Trophoblast cell (in vitro differentiated cells and primary cell): ENCODE data around the gene ENDOU.

Experiments used
- DNase-seq, 2 donors: peaks; one replicate each; pipeline ENCODE4 v3.0.0-alpha.2; 2016
- H2AFZ ChIP-seq: 2 replicates; pipeline ENCODE4 v1.6.1; 2013; ENCODE audit warnings: low read length, moderate library complexity, mild to moderate bottlenecking; ENCODE audit not compliant: insufficient read depth, poor library complexity
- H2AK5ac ChIP-seq: 2 replicates; pipeline ENCODE4 v1.6.1; 2013; ENCODE audit warnings: mild to moderate bottlenecking, low read length
- H2BK120ac ChIP-seq: 2 replicates; pipeline ENCODE4 v1.6.1; 2013; ENCODE audit warnings: low read length, mild to moderate bottlenecking, moderate library complexity; ENCODE audit not compliant: insufficient read depth, poor library complexity
- H2BK12ac ChIP-seq: 2 replicates; pipeline ENCODE4 v1.6.1; 2013; ENCODE audit warnings: mild to moderate bottlenecking, low read length, moderate library complexity
- H2BK5ac ChIP-seq: 2 replicates; pipeline ENCODE4 v1.6.1; 2013; ENCODE audit warnings: low read length, low read depth, moderate library complexity, mild to moderate bottlenecking; ENCODE audit not compliant: poor library complexity
- H3K14ac ChIP-seq: 2 replicates; pipeline ENCODE4 v1.6.1; 2013; ENCODE audit warnings: mild to moderate bottlenecking, low read length
- H3K18ac ChIP-seq: 2 replicates; pipeline ENCODE4 v1.6.1; 2013; ENCODE audit warnings: mild to moderate bottlenecking, low read length
- H3K23ac ChIP-seq: 2 replicates; pipeline ENCODE4 v1.6.1; 2013; ENCODE audit warnings: low read length
- H3K27ac ChIP-seq: 2 replicates; pipeline ENCODE4 v1.5.1; 2013; ENCODE audit warnings: low read depth, mild to moderate bottlenecking, inconsistent platforms, low read length, moderate library complexity
- H3K27me3 ChIP-seq: 2 replicates; pipeline ENCODE4 v1.6.1; 2013; ENCODE audit warnings: inconsistent platforms, mild to moderate bottlenecking, low read length, moderate library complexity; ENCODE audit not compliant: insufficient read depth
- H3K36me3 ChIP-seq, 2 experiments: 1 replicate in 1 of 2; 2 replicates in 1 of 2; pipeline ENCODE4 v1.6.1; 2013; ENCODE audit warnings: low read length in 2 of 2, mild to moderate bottlenecking in 2 of 2, moderate library complexity in 1 of 2; ENCODE audit not compliant: insufficient read depth in 2 of 2, control insufficient read depth in 1 of 2
- H3K4ac ChIP-seq: 2 replicates; pipeline ENCODE4 v1.6.1; 2013; ENCODE audit warnings: low read depth, mild to moderate bottlenecking, low read length, moderate library complexity
- H3K4me1 ChIP-seq, 2 experiments: 1 replicate in 1 of 2; 2 replicates in 1 of 2; pipeline ENCODE4 v1.6.1; 2013; ENCODE audit warnings: low read length in 2 of 2, mild to moderate bottlenecking in 2 of 2, moderate library complexity in 1 of 2; ENCODE audit not compliant: insufficient read depth in 2 of 2, control insufficient read depth in 1 of 2
- H3K4me2 ChIP-seq: 2 replicates; pipeline ENCODE4 v1.6.1; 2013; ENCODE audit warnings: inconsistent platforms, mild to moderate bottlenecking, low read length, moderate library complexity
- H3K4me3 ChIP-seq: 2 replicates; pipeline ENCODE4 v1.5.1; 2013; ENCODE audit warnings: mild to moderate bottlenecking, low read depth, low read length, inconsistent platforms
- H3K79me1 ChIP-seq: one replicate; pipeline ENCODE4 v1.6.1; 2013; ENCODE audit warnings: low read length
- H3K79me2 ChIP-seq: 2 replicates; pipeline ENCODE4 v1.6.1; 2013; ENCODE audit warnings: low read length, mild to moderate bottlenecking; ENCODE audit not compliant: control insufficient read depth, insufficient read depth, poor library complexity
- H3K9ac ChIP-seq: 2 replicates; pipeline ENCODE4 v1.6.1; 2013; ENCODE audit warnings: mild to moderate bottlenecking, low read length
- H3K9me3 ChIP-seq: 2 replicates; pipeline ENCODE4 v1.6.1; 2013; ENCODE audit warnings: low read depth, mild to moderate bottlenecking, control low read depth, inconsistent platforms, low read length; ENCODE audit not compliant: insufficient read depth
- H4K12ac ChIP-seq: 2 replicates; pipeline ENCODE4 v1.6.1; 2013; ENCODE audit warnings: low read depth, mild to moderate bottlenecking, low read length, moderate library complexity
- H4K8ac ChIP-seq: 2 replicates; pipeline ENCODE4 v1.6.1; 2013; ENCODE audit warnings: low read depth, mild to moderate bottlenecking, low read length, moderate library complexity
- H4K91ac ChIP-seq: one replicate; pipeline ENCODE4 v1.6.1; 2013; ENCODE audit warnings: low read depth, mild to moderate bottlenecking, low read length, moderate library complexity
- WGBS: extraction: QIAGEN DNeasy Blood & Tissue Kit; methylation state at CpG from one replicate; pipeline ENCODE4 v1.1.7; 2013; ENCODE audit warnings: missing lambda C conversion rate; ENCODE audit not compliant: insufficient read length, insufficient coverage; ENCODE audit errors: extremely low coverage; 5-methylcytosine and 5-hydroxymethylcytosine counted together

ENDOU gene

DNA sequence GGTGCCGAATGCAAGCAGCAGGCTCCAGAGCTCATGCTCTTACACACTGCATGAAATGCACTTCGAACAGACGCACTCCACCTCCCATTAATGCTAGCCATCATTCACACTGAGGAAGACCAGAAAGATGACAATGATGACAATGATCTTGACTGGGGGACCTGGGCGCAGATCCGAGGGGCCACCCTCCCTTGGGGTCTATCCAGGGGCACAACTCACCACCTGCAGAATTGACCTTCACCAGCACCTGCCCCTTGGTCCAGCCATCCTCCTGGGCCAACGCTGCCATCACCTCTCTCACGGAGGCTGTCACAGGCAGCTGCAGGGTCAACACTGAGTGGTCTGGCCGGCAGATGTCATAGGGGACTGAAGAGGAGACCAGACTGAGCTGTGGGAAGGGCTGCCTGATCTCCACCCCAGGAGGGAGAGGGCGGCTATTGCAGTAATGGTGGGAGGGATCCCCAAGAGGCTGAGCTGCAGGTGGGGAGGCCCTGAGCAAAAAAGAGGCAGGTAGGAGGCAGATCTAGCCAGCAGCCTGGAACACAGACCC is 18.1 kb upstream of the ENDOU start:
- Histone ChIP-seq H3K9ac (no peak overlapping the region), H3K14ac (no peak overlapping the region), H2BK120ac (no peak overlapping the region), H3K9me3 (peaks cover 4% of the 10 kb centered on the region), H4K12ac (no peak overlapping the region), H2AFZ (no peak overlapping the region), H3K4me1 (no peaks in the 10 kb centered on the region), H3K27ac (no peak overlapping the region), H2BK12ac (no peak overlapping the region), H3K4ac (no peak overlapping the region), H4K91ac (no peak overlapping the region), H2AK5ac (no peak overlapping the region), H3K79me2 (no peaks in the 10 kb centered on the region), H3K4me3 (no peak overlapping the region), H3K36me3 (no peaks in the 10 kb centered on the region), H2BK5ac (no peak overlapping the region), H3K27me3 (no peaks in the 10 kb centered on the region), H3K23ac (no peak overlapping the region), H3K18ac (no peak overlapping the region), H4K8ac (no peak overlapping the region), H3K4me2 (no peak overlapping the region), H3K79me1 (no peaks in the 10 kb centered on the region)
- no CpG with 5 or more reads among the region's 9 CpGs for WGBS
- DNase-seq, result no peak

DNA sequence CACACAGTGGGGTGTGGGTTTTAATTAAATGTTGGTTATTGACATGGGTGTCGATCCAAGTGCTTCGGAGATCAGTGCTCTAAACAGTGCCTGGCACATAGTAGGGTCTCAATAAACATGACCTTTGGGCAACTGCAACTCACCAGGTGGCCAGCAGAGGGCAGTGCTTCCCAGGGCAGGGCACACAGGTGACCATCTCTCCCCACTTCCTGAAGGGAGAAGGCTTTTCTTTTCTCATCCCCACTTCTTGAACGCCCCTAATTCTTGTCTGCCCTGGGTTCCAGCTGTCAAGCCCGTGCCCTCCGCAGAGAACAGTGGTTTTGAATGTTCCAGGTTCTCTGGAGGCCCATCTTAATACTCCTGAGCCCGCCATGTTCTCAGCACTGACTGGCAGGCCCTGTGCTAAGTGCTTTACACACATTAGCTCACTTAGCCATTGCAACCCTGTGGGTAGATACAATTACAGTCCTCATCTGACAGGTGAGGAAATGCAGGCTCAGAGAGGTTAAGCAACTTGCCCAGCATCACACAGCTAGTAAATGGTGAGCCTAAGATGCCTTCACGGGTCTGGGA is 17.0 kb upstream of the ENDOU start:
- H4K12ac ChIP-seq, result no peak overlapping the region
- no CpG with 5 or more reads among the region's 7 CpGs for WGBS
- no peak overlapping the region for H4K8ac ChIP-seq
- H2AK5ac ChIP-seq, result no peak overlapping the region
- H3K4ac ChIP-seq, result no peak overlapping the region
- H2AFZ ChIP-seq, result no peak overlapping the region
- H3K14ac ChIP-seq, result no peak overlapping the region
- H3K79me2 ChIP-seq, result no peaks in the 10 kb centered on the region
- no peak overlapping the region for H3K4me3 ChIP-seq
- no peak overlapping the region for H3K23ac ChIP-seq
- no peak overlapping the region for H3K9ac ChIP-seq
- H3K27me3 ChIP-seq, result no peaks in the 10 kb centered on the region
- H2BK5ac ChIP-seq, result no peak overlapping the region
- peaks cover 4% of the 10 kb centered on the region for H3K9me3 ChIP-seq
- no peak overlapping the region for H3K27ac ChIP-seq
- no peak overlapping the region for H4K91ac ChIP-seq
- no peaks in the 10 kb centered on the region for H3K79me1 ChIP-seq
- H3K4me1 ChIP-seq, result no peaks in the 10 kb centered on the region
- peak; percentile 23 to 75 for DNase-seq
- no peak overlapping the region for H3K18ac ChIP-seq
- H3K4me2 ChIP-seq, result no peak overlapping the region
- no peak overlapping the region for H2BK120ac ChIP-seq
- no peak overlapping the region for H2BK12ac ChIP-seq
- no peaks in the 10 kb centered on the region for H3K36me3 ChIP-seq

DNA sequence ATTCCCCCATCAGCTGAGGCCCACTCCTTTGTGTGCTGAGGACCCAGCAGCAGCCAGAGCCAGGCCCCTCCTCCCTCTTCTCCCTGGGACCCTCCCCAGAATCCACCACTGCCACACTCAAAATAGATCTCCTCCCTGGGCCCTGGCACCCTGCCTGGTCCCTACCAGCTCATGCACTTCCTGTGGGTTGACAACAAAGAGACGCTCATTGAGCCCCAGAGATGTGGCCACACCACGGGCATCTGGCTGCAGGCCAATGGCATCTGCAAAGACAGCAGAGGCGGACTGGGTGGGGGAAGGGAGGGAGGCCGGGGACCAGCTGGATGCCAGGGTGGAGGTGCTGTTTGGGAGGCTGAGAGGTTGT is 16.0 kb upstream of the ENDOU start:
- no CpG with 5 or more reads among the region's 4 CpGs for WGBS
- H2BK120ac ChIP-seq, result no peak overlapping the region
- no peak for DNase-seq

DNA sequence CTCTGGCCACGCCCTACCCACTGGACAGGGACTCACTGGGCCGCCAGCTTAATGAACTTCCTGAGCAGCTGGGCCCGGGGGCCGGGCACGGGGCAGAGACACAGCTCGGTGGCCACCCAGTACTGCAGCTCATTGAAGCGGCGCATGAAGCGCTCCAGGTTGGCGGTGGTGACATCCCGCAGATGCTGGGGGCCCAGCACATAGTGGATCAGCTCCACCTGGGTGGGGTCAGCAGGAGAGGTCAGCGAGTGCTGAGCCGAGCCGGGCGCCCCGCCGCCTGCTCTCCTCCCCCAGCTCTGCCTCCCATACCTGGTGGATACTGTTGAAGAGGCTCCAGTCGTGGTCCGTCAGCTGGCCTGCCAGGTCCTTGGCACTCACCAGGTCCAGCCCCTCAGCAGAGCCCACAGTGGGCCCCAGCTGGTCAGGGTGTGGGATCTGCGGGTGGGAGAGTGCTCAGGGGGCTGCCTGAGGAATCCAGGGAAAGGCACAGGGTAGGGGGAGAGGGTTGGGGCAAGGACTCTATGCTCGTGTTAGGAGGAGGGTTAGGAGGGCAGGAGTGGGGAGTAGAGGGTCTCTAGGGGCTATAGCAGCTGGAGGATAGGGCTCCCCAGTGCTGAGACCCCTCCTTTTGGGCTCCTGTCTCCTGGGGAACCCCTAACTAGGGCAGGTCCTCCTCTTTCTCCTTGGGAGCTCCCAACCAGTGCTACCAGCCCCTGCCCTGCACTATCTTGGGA is 15.5 kb upstream of the ENDOU start:
- Histone ChIP-seq H2AK5ac (no peak overlapping the region), H3K14ac (no peak overlapping the region), H2AFZ (peak overlapping the region; percentile 7), H3K36me3 (no peaks in the 10 kb centered on the region), H3K23ac (no peak overlapping the region), H3K79me2 (no peaks in the 10 kb centered on the region), H3K9ac (no peak overlapping the region), H3K79me1 (no peaks in the 10 kb centered on the region), H3K9me3 (peaks cover 4% of the 10 kb centered on the region), H3K4me3 (no peak overlapping the region), H2BK120ac (no peak overlapping the region), H3K27me3 (no peaks in the 10 kb centered on the region), H3K4ac (no peak overlapping the region), H4K91ac (no peak overlapping the region), H4K8ac (no peak overlapping the region), H3K4me1 (no peaks in the 10 kb centered on the region), H2BK12ac (no peak overlapping the region), H2BK5ac (no peak overlapping the region), H3K4me2 (no peak overlapping the region), H3K27ac (no peak overlapping the region), H3K18ac (no peak overlapping the region), H4K12ac (no peak overlapping the region)
- DNase-seq, result no peak
- WGBS, result no CpG with 5 or more reads among the region's 21 CpGs

More for the DNA sequence above, 16.0 kb upstream of the ENDOU start:
- H3K14ac ChIP-seq, result no peak overlapping the region
- no peak overlapping the region for H3K27ac ChIP-seq
- H2AK5ac ChIP-seq, result no peak overlapping the region
- no peak overlapping the region for H3K9ac ChIP-seq
- no peak overlapping the region for H3K18ac ChIP-seq
- no peaks in the 10 kb centered on the region for H3K79me1 ChIP-seq
- no peak overlapping the region for H3K4me3 ChIP-seq
- H3K4me2 ChIP-seq, result no peak overlapping the region
- H2AFZ ChIP-seq, result no peak overlapping the region
- no peaks in the 10 kb centered on the region for H3K36me3 ChIP-seq
- H3K23ac ChIP-seq, result no peak overlapping the region
- no peak overlapping the region for H4K12ac ChIP-seq
- peaks cover 4% of the 10 kb centered on the region for H3K9me3 ChIP-seq
- no peaks in the 10 kb centered on the region for H3K27me3 ChIP-seq
- H4K8ac ChIP-seq, result no peak overlapping the region
- H3K4ac ChIP-seq, result no peak overlapping the region
- H2BK5ac ChIP-seq, result no peak overlapping the region
- no peaks in the 10 kb centered on the region for H3K4me1 ChIP-seq
- H3K79me2 ChIP-seq, result no peaks in the 10 kb centered on the region
- no peak overlapping the region for H4K91ac ChIP-seq
- H2BK12ac ChIP-seq, result no peak overlapping the region
